Measurements from ENCODE around the gene CEP41. TPM values are rescaled to one million over a fixed set of nuclear protein-coding genes. Genes with fewer than 3 reads are reported as not detected.

Gene CEP41
- polyA plus RNA-seq, 3 donors = 2.9 to 8.5 (median 7.2) TPM

- peaks cover 0 to 8% (median 7%) of the 10 kb centered on the region in 3 donors for H3K27me3 Mint-ChIP-seq (ENCODE audit: low read depth in 3 of 3)
- no peaks in the 10 kb centered on the region for H4K20me1 ChIP-seq (ENCODE audit: insufficient read depth, low read length)
- 92% methylated on average over 18 of the region's 20 CpGs for WGBS (ENCODE audit: insufficient coverage)
- no peaks in the 10 kb centered on the region for H3K36me3 Mint-ChIP-seq
- H3K9ac ChIP-seq (ENCODE audit: insufficient read depth, low read length, poor library complexity, severe bottlenecking) = no peak within 1 kb of the TSS
- no peak within 1 kb of the TSS for H2AFZ ChIP-seq (ENCODE audit: insufficient read depth, low read depth, low read length, poor library complexity, severe bottlenecking)
- H3K27ac ChIP-seq (ENCODE audit: low read depth in 1 of 2, low read length in 2 of 2) = no peak within 1 kb of the TSS
- no peaks in the 10 kb centered on the region for H3K27me3 ChIP-seq (ENCODE audit: control insufficient read depth in 2 of 2, insufficient read depth in 2 of 2, low read length in 2 of 2)
- TF ChIP-seq, protein P1, sequence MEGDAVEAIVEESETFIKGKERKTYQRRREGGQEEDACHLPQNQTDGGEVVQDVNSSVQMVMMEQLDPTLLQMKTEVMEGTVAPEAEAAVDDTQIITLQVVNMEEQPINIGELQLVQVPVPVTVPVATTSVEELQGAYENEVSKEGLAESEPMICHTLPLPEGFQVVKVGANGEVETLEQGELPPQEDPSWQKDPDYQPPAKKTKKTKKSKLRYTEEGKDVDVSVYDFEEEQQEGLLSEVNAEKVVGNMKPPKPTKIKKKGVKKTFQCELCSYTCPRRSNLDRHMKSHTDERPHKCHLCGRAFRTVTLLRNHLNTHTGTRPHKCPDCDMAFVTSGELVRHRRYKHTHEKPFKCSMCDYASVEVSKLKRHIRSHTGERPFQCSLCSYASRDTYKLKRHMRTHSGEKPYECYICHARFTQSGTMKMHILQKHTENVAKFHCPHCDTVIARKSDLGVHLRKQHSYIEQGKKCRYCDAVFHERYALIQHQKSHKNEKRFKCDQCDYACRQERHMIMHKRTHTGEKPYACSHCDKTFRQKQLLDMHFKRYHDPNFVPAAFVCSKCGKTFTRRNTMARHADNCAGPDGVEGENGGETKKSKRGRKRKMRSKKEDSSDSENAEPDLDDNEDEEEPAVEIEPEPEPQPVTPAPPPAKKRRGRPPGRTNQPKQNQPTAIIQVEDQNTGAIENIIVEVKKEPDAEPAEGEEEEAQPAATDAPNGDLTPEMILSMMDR (IDR thresholded peaks at IDR 0.05) = no peak
- H3K79me2 ChIP-seq (ENCODE audit: insufficient read depth, low read length) = no peaks in the 10 kb centered on the region
- no peak within 1 kb of the TSS for H3K4me3 Mint-ChIP-seq
- intact Hi-C loops (cut with micrococcal nuclease) = no loop called here
- no peak for DNase-seq
- H3K36me3 ChIP-seq (replicated peaks in 1 of 2; ENCODE audit: control insufficient read depth in 1 of 2, insufficient read depth in 2 of 2, low read length in 2 of 2) = no peaks in the 10 kb centered on the region
- H3K9me3 Mint-ChIP-seq = peaks cover 11 to 23% (median 13%) of the 10 kb centered on the region in 7 donors
- no peak within 1 kb of the TSS for H3K27ac Mint-ChIP-seq
- H3K4me2 ChIP-seq (replicated peaks; ENCODE audit: extremely low read depth, low read length, poor library complexity, severe bottlenecking) = no peak within 1 kb of the TSS
- no peak within 1 kb of the TSS for H3K4me3 ChIP-seq (replicated peaks in 1 of 3; ENCODE audit: low read depth in 2 of 3, low read length in 3 of 3)
- peaks cover 13% of the 10 kb centered on the region in 2 donors for H3K4me1 ChIP-seq (ENCODE audit: control insufficient read depth in 1 of 2, insufficient read depth in 2 of 2, low read length in 2 of 2)
- peaks cover 5 to 18% of the 10 kb centered on the region in 2 donors for H3K9me3 ChIP-seq (replicated peaks in 1 of 2; ENCODE audit: control insufficient read depth in 1 of 2, insufficient read depth in 1 of 2, low read length in 2 of 2)
- H3K4me1 Mint-ChIP-seq = peaks cover 13% of the 10 kb centered on the region
Observed at GRCh38 chr7:130379921-130380860, 60.6 kb downstream of the CEP41 start, which contains the start of gene CPA1. Gene CPA1 (plus strand): TSS chr7:130380494. CDS start chr7:130380521, 27 bp downstream.

DNA sequence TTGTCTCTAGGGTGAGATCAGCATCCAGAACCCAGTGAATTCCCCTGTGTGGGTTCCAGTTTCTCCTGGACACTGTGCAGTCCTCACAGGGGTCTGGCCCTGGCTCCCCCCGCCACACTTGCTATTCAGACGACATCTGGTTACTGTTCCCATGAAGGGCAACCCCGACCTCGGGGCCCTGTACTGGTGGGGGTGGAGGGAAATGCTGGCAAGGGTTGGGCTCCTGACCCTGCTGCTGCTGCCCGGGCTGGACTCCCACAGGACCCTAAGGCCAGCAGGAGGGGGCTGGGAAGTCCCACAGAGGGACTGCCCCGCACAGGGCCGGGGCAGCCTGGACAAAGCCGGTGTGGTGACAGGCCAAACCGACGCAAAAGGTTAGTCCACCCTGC is 61.3 kb downstream of the CEP41 start:
- Histone ChIP-seq H4K20me1 (ENCODE audit: insufficient read depth, low read length) (no peaks in the 10 kb centered on the region), H3K79me2 (ENCODE audit: insufficient read depth, low read length) (no peaks in the 10 kb centered on the region), H3K27me3 (ENCODE audit: control insufficient read depth in 2 of 2, insufficient read depth in 2 of 2, low read length in 2 of 2) (no peaks in the 10 kb centered on the region), H3K9ac (ENCODE audit: insufficient read depth, low read length, poor library complexity, severe bottlenecking) (no peak overlapping the region), H3K36me3 (replicated peaks in 1 of 2; ENCODE audit: control insufficient read depth in 1 of 2, insufficient read depth in 2 of 2, low read length in 2 of 2) (no peaks in the 10 kb centered on the region), H3K4me1 (ENCODE audit: control insufficient read depth in 1 of 2, insufficient read depth in 2 of 2, low read length in 2 of 2) (peaks cover 9 to 10% of the 10 kb centered on the region in 2 donors), H2AFZ (ENCODE audit: insufficient read depth, low read depth, low read length, poor library complexity, severe bottlenecking) (no peak overlapping the region), H3K4me3 (replicated peaks in 1 of 3; ENCODE audit: low read depth in 2 of 3, low read length in 3 of 3) (no peak overlapping the region), H3K9me3 (replicated peaks in 1 of 2; ENCODE audit: control insufficient read depth in 1 of 2, insufficient read depth in 1 of 2, low read length in 2 of 2) (peaks cover 5 to 18% of the 10 kb centered on the region in 2 donors), H3K27ac (ENCODE audit: low read depth in 1 of 2, low read length in 2 of 2) (no peak overlapping the region), H3K4me2 (replicated peaks; ENCODE audit: extremely low read depth, low read length, poor library complexity, severe bottlenecking) (no peak overlapping the region)
- H3K4me3 Mint-ChIP-seq = no peak overlapping the region
- H3K27me3 Mint-ChIP-seq (ENCODE audit: low read depth in 3 of 3) = peaks cover 0 to 8% (median 7%) of the 10 kb centered on the region in 3 donors
- 94% methylated on average over 8 of the region's 10 CpGs for WGBS (ENCODE audit: insufficient coverage)
- H3K36me3 Mint-ChIP-seq = no peaks in the 10 kb centered on the region
- peaks cover 10% of the 10 kb centered on the region for H3K4me1 Mint-ChIP-seq
- H3K9me3 Mint-ChIP-seq = peaks cover 11 to 23% (median 13%) of the 10 kb centered on the region in 7 donors
- TF ChIP-seq, protein P1 (IDR thresholded peaks at IDR 0.05) = no peak
- intact Hi-C loops (cut with micrococcal nuclease) = no loop called here
- H3K27ac Mint-ChIP-seq = no peak overlapping the region
- DNase-seq = no peak

Data from CD14-positive monocyte (primary cell).